Lung (tissue), 12 donors: ENCODE data around the gene MBLAC2. TPM values are rescaled to one million over a fixed set of nuclear protein-coding genes. Genes with fewer than 3 reads are reported as not detected.

ENCODE experiments used
- ATAC-seq: fragments of 200-7000 bp; cut with Tn5 transposase; one replicate; pipeline ENCODE4 v1.9.1; 2020; ENCODE audit warnings: moderate number of reproducible peaks; ENCODE audit not compliant: insufficient read depth, low FRiP score
- DNase-seq, 3 donors: peaks; one replicate each; pipeline ENCODE4 v3.0.0-alpha.2; 2013 to 2017
- H3K27ac ChIP-seq, 2 donors: one replicate each; pipeline ENCODE4 v1.5.1; 2013; ENCODE audit warnings: mild to moderate bottlenecking in 2 of 2, moderate library complexity in 2 of 2, control low read depth in 1 of 2, inconsistent platforms in 1 of 2, low read depth in 1 of 2, low read length in 1 of 2
- H3K27me3 ChIP-seq, 3 donors: one replicate each; pipeline ENCODE4 v1.5.1; 2013; ENCODE audit warnings: low read length in 2 of 3; ENCODE audit not compliant: control insufficient read depth in 3 of 3, insufficient read depth in 3 of 3
- H3K36me3 ChIP-seq, 4 donors: one replicate each; pipeline ENCODE4 v1.5.1; 2013; ENCODE audit warnings: low read length in 4 of 4, mild to moderate bottlenecking in 1 of 4, moderate library complexity in 1 of 4; ENCODE audit not compliant: control insufficient read depth in 4 of 4, insufficient read depth in 4 of 4
- H3K4me1 ChIP-seq, 5 donors: one replicate each; pipeline ENCODE4 v1.5.1; 2013; ENCODE audit warnings: low read length in 5 of 5, mild to moderate bottlenecking in 2 of 5, moderate library complexity in 1 of 5; ENCODE audit not compliant: control insufficient read depth in 5 of 5, insufficient read depth in 5 of 5
- H3K4me3 ChIP-seq: one replicate; pipeline ENCODE4 v1.5.1; 2013; ENCODE audit warnings: mild to moderate bottlenecking, control low read depth, moderate library complexity
- H3K9ac ChIP-seq, 2 donors: one replicate each; pipeline ENCODE4 v1.5.1; 2013; ENCODE audit warnings: low read length in 2 of 2, control low read depth in 1 of 2; ENCODE audit not compliant: insufficient read depth in 1 of 2
- H3K9me3 ChIP-seq, 4 donors: one replicate each; pipeline ENCODE4 v1.5.1; 2013; ENCODE audit warnings: low read length in 3 of 4, mild to moderate bottlenecking in 1 of 4, moderate library complexity in 1 of 4; ENCODE audit not compliant: control insufficient read depth in 4 of 4, insufficient read depth in 3 of 4
- WGBS, 2 donors: extraction: QIAGEN DNeasy Blood & Tissue Kit; methylation state at CpG; one replicate each; pipeline ENCODE4 v1.1.7; 2013; 5-methylcytosine and 5-hydroxymethylcytosine counted together
- polyA plus RNA-seq, 2 donors: library from polyadenylated mRNA; stranded (reverse); fragments of 200-250 nt; gene quantifications; one replicate each; pipeline ENCODE4 v1.2.1, GENCODE V29; 2013
- total RNA-seq, 2 donors: library from RNA; depleted of rRNA in 1 of 2; stranded (reverse); fragments of >200 nt in 1 of 2; gene quantifications; one replicate each; pipeline ENCODE4 v1.2.1, GENCODE V29; 2014 to 2021
- TF ChIP-seq, protein P1 (sequence below): IDR thresholded peaks from 2 replicates; pipeline ENCODE4 v1.5.1; 2012; ENCODE audit warnings: mild to moderate bottlenecking; ENCODE audit errors: control extremely low read depth, extremely low read depth
- donor health status: control.
- donor health status: control.
- donor health status: Bipolar disorder and iron deficiency.
- donor health status: healthy.
- donor health status: DM: yes; HTN: yes; CAD: no.

MBLAC2 gene
- total and polyA plus RNA-seq, 4 donors, result 1.9 to 6.5 (median 3.3) TPM

DNA sequence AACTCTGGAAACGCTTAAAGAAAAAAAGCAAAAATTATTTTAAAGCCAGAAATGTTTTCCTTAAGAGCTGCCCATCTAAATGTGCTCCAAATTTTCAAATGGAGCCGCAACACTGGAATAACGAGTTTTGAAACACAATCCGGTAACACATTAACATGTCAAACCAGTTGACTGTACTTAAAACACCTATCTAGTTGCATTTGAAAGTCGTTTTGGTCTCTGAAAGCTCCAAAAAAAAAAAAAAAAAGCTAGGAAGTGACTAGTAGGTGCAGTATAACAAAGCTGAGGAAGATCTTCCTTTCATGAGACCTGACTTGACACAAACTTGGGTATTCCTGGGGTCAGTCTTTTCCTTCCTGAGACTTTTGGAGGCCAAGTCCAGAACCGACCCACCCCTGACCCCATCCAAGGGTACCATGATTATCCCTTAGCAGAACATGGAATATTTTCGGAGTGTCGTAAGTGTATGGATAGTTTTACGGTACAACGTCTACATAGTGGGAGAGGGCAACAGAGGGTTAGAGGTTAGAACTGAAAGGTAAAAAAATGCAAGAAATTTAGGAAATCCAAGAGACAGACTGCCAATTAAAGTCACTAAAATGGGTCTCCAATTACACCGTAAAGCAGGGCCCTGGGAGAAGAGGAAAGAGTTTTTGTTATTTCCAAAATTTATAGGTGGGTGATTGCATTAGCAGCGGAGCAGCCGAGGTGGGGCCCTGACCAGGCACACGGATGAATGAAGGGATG is 65.8 kb downstream of the MBLAC2 start:
- Histone ChIP-seq H3K27me3 (no peaks in the 10 kb centered on the region), H3K27ac (peak overlapping the region; percentile 93 to 98)
- ATAC-seq, result no peak

More for the DNA sequence above, 65.8 kb downstream of the MBLAC2 start:
- peak overlapping the region; percentile 86 to 98 for H3K9ac ChIP-seq
- no peaks in the 10 kb centered on the region for H3K9me3 ChIP-seq
- H3K36me3 ChIP-seq, result peaks cover 0 to 13% (median 2%) of the 10 kb centered on the region in 4 donors
- H3K4me1 ChIP-seq, result peaks cover 0 to 18% (median 0%) of the 10 kb centered on the region in 5 donors
- TF ChIP-seq, protein P1, sequence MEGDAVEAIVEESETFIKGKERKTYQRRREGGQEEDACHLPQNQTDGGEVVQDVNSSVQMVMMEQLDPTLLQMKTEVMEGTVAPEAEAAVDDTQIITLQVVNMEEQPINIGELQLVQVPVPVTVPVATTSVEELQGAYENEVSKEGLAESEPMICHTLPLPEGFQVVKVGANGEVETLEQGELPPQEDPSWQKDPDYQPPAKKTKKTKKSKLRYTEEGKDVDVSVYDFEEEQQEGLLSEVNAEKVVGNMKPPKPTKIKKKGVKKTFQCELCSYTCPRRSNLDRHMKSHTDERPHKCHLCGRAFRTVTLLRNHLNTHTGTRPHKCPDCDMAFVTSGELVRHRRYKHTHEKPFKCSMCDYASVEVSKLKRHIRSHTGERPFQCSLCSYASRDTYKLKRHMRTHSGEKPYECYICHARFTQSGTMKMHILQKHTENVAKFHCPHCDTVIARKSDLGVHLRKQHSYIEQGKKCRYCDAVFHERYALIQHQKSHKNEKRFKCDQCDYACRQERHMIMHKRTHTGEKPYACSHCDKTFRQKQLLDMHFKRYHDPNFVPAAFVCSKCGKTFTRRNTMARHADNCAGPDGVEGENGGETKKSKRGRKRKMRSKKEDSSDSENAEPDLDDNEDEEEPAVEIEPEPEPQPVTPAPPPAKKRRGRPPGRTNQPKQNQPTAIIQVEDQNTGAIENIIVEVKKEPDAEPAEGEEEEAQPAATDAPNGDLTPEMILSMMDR, result no peak
- DNase-seq, result peak in 2 of 3 donors; percentile 61 to 70
- 19 to 20% methylated on average over 14 of the region's 14 CpGs for WGBS, 2 donors
- H3K4me3 ChIP-seq, result peak overlapping the region; percentile 66

Other genes with a start within 250 kb of the MBLAC2 start
- 10 to 100 TPM; 16.8 to 43.8 TPM for gene CETN3, start 65.0 kb downstream of the MBLAC2 start, total RNA-seq
- 10 to 100 TPM; 15.7 to 27.2 TPM for gene CETN3, start 65.0 kb downstream of the MBLAC2 start, polyA plus RNA-seq
- 1 to 10 TPM; 1.1 to 1.3 TPM for gene POLR3G, start 93 bp upstream of the MBLAC2 start, total RNA-seq
- gene POLR3G, start 93 bp upstream of the MBLAC2 start, polyA plus RNA-seq, result 1 to 10 TPM; 1.3 TPM
- 10 to 100 TPM; 18.0 to 32.8 TPM for gene LYSMD3, start 54.8 kb upstream of the MBLAC2 start, total RNA-seq
- gene LYSMD3, start 54.8 kb upstream of the MBLAC2 start, polyA plus RNA-seq, result 10 to 100 TPM in 1 of 2 donors, 1 to 10 TPM in 1; 5.7 to 10.1 TPM
- 10 to 100 TPM; 39.9 to 66.2 TPM for gene ADGRV1, start 84.0 kb upstream of the MBLAC2 start, total RNA-seq
- 10 to 100 TPM in 1 of 2 donors, 1 to 10 TPM in 1; 3.6 to 16.5 TPM for gene ADGRV1, start 84.0 kb upstream of the MBLAC2 start, polyA plus RNA-seq